PC-3 (cell line): ENCODE measurements around the gene CFHR5. TPM values are rescaled to one million over a fixed set of nuclear protein-coding genes. Genes with fewer than 3 reads are reported as not detected.
"Not testable (repeated sequence)": the region's sequence is repeated elsewhere in the genome, so short reads cannot be mapped to it uniquely, and the experiment has no call there.

Experiments used
- ATAC-seq: fragments of 200-7000 bp; cut with Tn5 transposase; 2 replicates; pipeline ENCODE4 v1.9.1; 2020; ENCODE audit warnings: mild to moderate bottlenecking, moderate library complexity
- BruUV-seq: library from RNA; stranded (reverse); fragments of 400-500 nt; replicated peaks from 2 replicates; lab custom pipeline; 2021; lab: Mats Ljungman, UMichigan
- CTCF ChIA-PET: fragments of 300-600 bp; sonication (Branson Sonifier 250); formaldehyde crosslinking; loops from one replicate; lab custom pipeline; 2022; ENCODE audit warnings: antibody characterized with exemption; lab: Charles Lee
- POLR2A ChIA-PET: fragments of 300-600 bp; sonication (Branson Sonifier 250); formaldehyde crosslinking; loops from one replicate; lab custom pipeline; 2022; ENCODE audit warnings: antibody characterized with exemption; ENCODE audit not compliant: unreplicated experiment; lab: Charles Lee
- DNase-seq: peaks from one replicate; pipeline ENCODE4 v3.0.0-alpha.2; 2015
- H2AFZ ChIP-seq: fragments of 300-600 bp; sonication (generic); 2 replicates; pipeline ENCODE4 v1.6.0; 2016; ENCODE audit warnings: antibody characterized with exemption, low read length
- H3F3A ChIP-seq: fragments of 300-600 bp; sonication (generic); one replicate; pipeline ENCODE4 v1.6.0; 2017; ENCODE audit warnings: antibody characterized with exemption, low read length, control low read depth, mild to moderate bottlenecking; ENCODE audit not compliant: unreplicated experiment
- H3K27ac ChIP-seq: fragments of 300-600 bp; sonication (generic); 2 replicates; pipeline ENCODE4 v1.5.1; 2016; ENCODE audit warnings: mild to moderate bottlenecking, low read length
- H3K27me3 ChIP-seq: fragments of 300-600 bp; sonication (generic); 2 replicates; pipeline ENCODE4 v1.6.1; 2016; ENCODE audit warnings: low read length, mixed read lengths
- H3K36me3 ChIP-seq: fragments of 300-600 bp; sonication (generic); 2 replicates; pipeline ENCODE4 v1.6.1; 2016; ENCODE audit warnings: low read depth, mixed run types, low read length, mixed read lengths
- H3K4me1 ChIP-seq: fragments of 300-600 bp; sonication (generic); 2 replicates; pipeline ENCODE4 v1.5.1; 2016; ENCODE audit warnings: low read length; ENCODE audit not compliant: insufficient read depth
- H3K4me2 ChIP-seq: fragments of 300-600 bp; sonication (generic); 2 replicates; pipeline ENCODE4 v1.6.0; 2016; ENCODE audit warnings: low read length
- H3K4me3 ChIP-seq: fragments of 300-600 bp; sonication (generic); 2 replicates; pipeline ENCODE4 v1.5.1; 2016; ENCODE audit warnings: mild to moderate bottlenecking, low read length, mixed read lengths
- H3K79me2 ChIP-seq: fragments of 300-600 bp; sonication (generic); 2 replicates; pipeline ENCODE4 v1.6.1; 2017; ENCODE audit warnings: low read length, mixed read lengths
- H3K9ac ChIP-seq: fragments of 300-600 bp; sonication (generic); 2 replicates; pipeline ENCODE4 v1.6.0; 2016; ENCODE audit warnings: mild to moderate bottlenecking, low read length
- H3K9me2 ChIP-seq: fragments of 300-600 bp; sonication (generic); replicated peaks from 2 replicates; pipeline ENCODE4 v1.6.1; 2016; ENCODE audit warnings: mixed run types, low read length, mixed read lengths
- H3K9me3 ChIP-seq: fragments of 300-600 bp; sonication (generic); 2 replicates; pipeline ENCODE4 v1.6.1; 2016; ENCODE audit warnings: low read length, mixed read lengths
- H4K20me1 ChIP-seq: fragments of 300-600 bp; sonication (generic); 2 replicates; pipeline ENCODE4 v1.6.1; 2016; ENCODE audit warnings: low read length, mixed read lengths
- EZH2 ChIP-seq: fragments of 300-600 bp; sonication (generic); IDR thresholded peaks from one replicate; pipeline ENCODE4 v1.6.1; 2017; ENCODE audit warnings: antibody characterized with exemption, mild to moderate bottlenecking, low read length; ENCODE audit not compliant: unreplicated experiment
- EZH2phosphoT487 ChIP-seq: fragments of 300-600 bp; sonication (generic); IDR thresholded peaks from 2 replicates; pipeline ENCODE4 v1.6.1; 2018; ENCODE audit warnings: mild to moderate bottlenecking, antibody characterized with exemption, low read length, borderline replicate concordance
- intact Hi-C: fragments of 100-400 bp; cut with micrococcal nuclease; formaldehyde crosslinking; loops from 2 replicates; pipeline ENCODE4 v1.9.0; 2023
- total RNA-seq: library from RNA; depleted of rRNA; stranded (reverse); fragments of >200 nt; gene quantifications from 2 replicates; pipeline ENCODE4 v1.2.3, GENCODE V29; 2014
- TF ChIP-seq, protein P1 (sequence below): fragments of 300-600 bp; sonication (generic); conservative IDR thresholded peaks from 2 replicates; pipeline ENCODE4 v1.5.1; 2017; ENCODE audit warnings: antibody characterized with exemption, low read depth, mild to moderate bottlenecking, low read length

CFHR5 gene
- total RNA-seq, 1 experiment from 2014 or later: not detected

DNA sequence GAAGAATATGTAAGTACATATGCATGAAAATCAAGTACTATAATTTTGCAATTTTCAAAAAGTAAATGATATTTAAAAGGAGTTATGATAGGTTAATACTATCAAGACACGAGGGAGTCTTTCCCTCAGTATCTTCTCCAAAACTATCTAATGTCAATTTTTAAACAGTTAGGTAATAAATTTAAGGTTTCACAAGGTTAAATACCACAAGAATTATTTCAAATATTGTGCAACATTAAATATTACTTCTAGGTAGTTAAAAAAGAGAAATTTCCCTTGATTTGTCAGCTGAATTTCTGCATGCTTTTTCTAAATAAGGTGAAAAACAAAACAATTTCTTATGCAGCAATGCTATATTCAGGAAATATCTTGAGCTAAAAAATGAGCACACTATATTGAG, 3.5 kb downstream of the CFHR5 start:
- BruUV-seq: no TSS peak
- POLR2A ChIA-PET: no interaction called here
- ATAC-seq: no peak
- TF ChIP-seq, protein P1, sequence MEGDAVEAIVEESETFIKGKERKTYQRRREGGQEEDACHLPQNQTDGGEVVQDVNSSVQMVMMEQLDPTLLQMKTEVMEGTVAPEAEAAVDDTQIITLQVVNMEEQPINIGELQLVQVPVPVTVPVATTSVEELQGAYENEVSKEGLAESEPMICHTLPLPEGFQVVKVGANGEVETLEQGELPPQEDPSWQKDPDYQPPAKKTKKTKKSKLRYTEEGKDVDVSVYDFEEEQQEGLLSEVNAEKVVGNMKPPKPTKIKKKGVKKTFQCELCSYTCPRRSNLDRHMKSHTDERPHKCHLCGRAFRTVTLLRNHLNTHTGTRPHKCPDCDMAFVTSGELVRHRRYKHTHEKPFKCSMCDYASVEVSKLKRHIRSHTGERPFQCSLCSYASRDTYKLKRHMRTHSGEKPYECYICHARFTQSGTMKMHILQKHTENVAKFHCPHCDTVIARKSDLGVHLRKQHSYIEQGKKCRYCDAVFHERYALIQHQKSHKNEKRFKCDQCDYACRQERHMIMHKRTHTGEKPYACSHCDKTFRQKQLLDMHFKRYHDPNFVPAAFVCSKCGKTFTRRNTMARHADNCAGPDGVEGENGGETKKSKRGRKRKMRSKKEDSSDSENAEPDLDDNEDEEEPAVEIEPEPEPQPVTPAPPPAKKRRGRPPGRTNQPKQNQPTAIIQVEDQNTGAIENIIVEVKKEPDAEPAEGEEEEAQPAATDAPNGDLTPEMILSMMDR: no peak
- TF ChIP-seq EZH2phosphoT487: no peak
- no peak for TF ChIP-seq EZH2
- no peak overlapping the region for H2AFZ ChIP-seq
- no peak overlapping the region for H3K27ac ChIP-seq
- CTCF ChIA-PET: no interaction called here
- no peak overlapping the region for H3K9ac ChIP-seq
- no peaks in the 10 kb centered on the region for H3K79me2 ChIP-seq
- no peaks in the 10 kb centered on the region for H3F3A ChIP-seq
- no peak overlapping the region for H3K4me3 ChIP-seq
- H3K4me1 ChIP-seq: no peaks in the 10 kb centered on the region
- H3K36me3 ChIP-seq: no peaks in the 10 kb centered on the region
- intact Hi-C loops: no loop called here
- no peaks in the 10 kb centered on the region for H3K27me3 ChIP-seq
- no peaks in the 10 kb centered on the region for H3K9me3 ChIP-seq
- DNase-seq: no peak
- no peaks in the 10 kb centered on the region for H4K20me1 ChIP-seq
- H3K4me2 ChIP-seq: no peak overlapping the region
- no peaks in the 10 kb centered on the region for H3K9me2 ChIP-seq

GRCh38 chr1:196982247-196982646, 4.9 kb downstream of the CFHR5 start:
- H3K27ac ChIP-seq, CTCF ChIA-PET, H2AFZ ChIP-seq, H3K4me2 ChIP-seq, H3K9me3 ChIP-seq, POLR2A ChIA-PET, H3K27me3 ChIP-seq, H3K79me2 ChIP-seq, H3F3A ChIP-seq, DNase-seq, H3K4me3 ChIP-seq, BruUV-seq, H3K9ac ChIP-seq, H3K4me1 ChIP-seq, H3K9me2 ChIP-seq, intact Hi-C loops, H3K36me3 ChIP-seq, H4K20me1 ChIP-seq, ATAC-seq: not testable (repeated sequence)

GRCh38 chr1:196991919-196992651, 14.7 kb downstream of the CFHR5 start:
- POLR2A ChIA-PET, H3K9me3 ChIP-seq, H3K4me2 ChIP-seq, H3F3A ChIP-seq, H3K27me3 ChIP-seq, CTCF ChIA-PET, H3K79me2 ChIP-seq, H3K4me1 ChIP-seq, H4K20me1 ChIP-seq, intact Hi-C loops, H3K4me3 ChIP-seq, H3K9me2 ChIP-seq, BruUV-seq, H3K9ac ChIP-seq, H3K36me3 ChIP-seq, H3K27ac ChIP-seq: not testable (repeated sequence)
- H2AFZ ChIP-seq: 0 out of 2 replicates have a peak overlapping the region, but pooled peaks have one; percentile 45
- DNase-seq (peak; percentile 55), ATAC-seq (peak; percentile 75; the same call in 1 of the 2 replicates)

- CTCF ChIA-PET: no interaction called here
- TF ChIP-seq EZH2 (no peak), EZH2phosphoT487 (no peak)
- TF ChIP-seq, protein P1: no peak
- DNase-seq (no peak), ATAC-seq (no peak)
- Histone ChIP-seq H3K4me1 (no peaks in the 10 kb centered on the region), H3F3A (no peaks in the 10 kb centered on the region), H3K36me3 (no peaks in the 10 kb centered on the region), H3K79me2 (no peaks in the 10 kb centered on the region), H4K20me1 (no peaks in the 10 kb centered on the region), H3K4me2 (no peak overlapping the region), H3K9ac (no peak overlapping the region), H3K4me3 (no peak overlapping the region), H3K9me2 (no peaks in the 10 kb centered on the region), H3K9me3 (no peaks in the 10 kb centered on the region), H3K27ac (no peak overlapping the region), H2AFZ (no peak overlapping the region), H3K27me3 (no peaks in the 10 kb centered on the region)
- POLR2A ChIA-PET: no interaction called here
- intact Hi-C loops: no loop called here
- no TSS peak for BruUV-seq
Measured at GRCh38 chr1:196993916-196994315, 16.6 kb downstream of the CFHR5 start.
